VCaP (cell line): Measurements from ENCODE around the gene TANGO6.
A peak's percentile ranks its signal among the peaks of the same experiment; 100 is the strongest.

Source experiments
- H3K27ac ChIP-seq: fragments of 450-650 bp; 2 replicates; pipeline ENCODE4 v1.5.1; 2017
- CTCF ChIP-seq: fragments of 450-650 bp; conservative IDR thresholded peaks from 2 replicates; pipeline ENCODE4 v1.5.1; 2017; ENCODE audit warnings: mild to moderate bottlenecking, moderate library complexity

The TANGO6 gene

DNA sequence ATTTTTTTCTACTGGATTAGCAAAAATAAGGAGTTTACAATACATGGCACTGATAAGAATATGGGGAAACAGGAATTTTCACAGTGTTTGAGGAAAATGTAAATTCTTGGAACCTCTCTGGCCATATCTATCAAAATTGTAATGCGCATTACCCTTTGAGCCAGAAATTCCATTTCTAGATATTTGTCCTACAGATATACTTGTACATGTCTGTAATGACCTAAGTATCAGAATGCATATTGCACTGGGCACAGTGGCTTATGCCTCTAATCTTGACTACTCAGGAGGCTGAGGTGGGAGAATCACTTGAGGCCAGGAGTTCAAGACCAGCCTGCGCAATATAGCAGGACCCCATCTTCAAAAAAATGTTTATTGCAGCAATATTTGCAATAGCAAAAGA, 236.4 kb downstream of the TANGO6 start:
- no peak overlapping the region for H3K27ac ChIP-seq
- no peak for TF ChIP-seq CTCF

- no peak overlapping the region for H3K27ac ChIP-seq
- TF ChIP-seq CTCF = no peak
Measured at GRCh38 chr16:69083306-69083941, 240.1 kb downstream of the TANGO6 start.

DNA sequence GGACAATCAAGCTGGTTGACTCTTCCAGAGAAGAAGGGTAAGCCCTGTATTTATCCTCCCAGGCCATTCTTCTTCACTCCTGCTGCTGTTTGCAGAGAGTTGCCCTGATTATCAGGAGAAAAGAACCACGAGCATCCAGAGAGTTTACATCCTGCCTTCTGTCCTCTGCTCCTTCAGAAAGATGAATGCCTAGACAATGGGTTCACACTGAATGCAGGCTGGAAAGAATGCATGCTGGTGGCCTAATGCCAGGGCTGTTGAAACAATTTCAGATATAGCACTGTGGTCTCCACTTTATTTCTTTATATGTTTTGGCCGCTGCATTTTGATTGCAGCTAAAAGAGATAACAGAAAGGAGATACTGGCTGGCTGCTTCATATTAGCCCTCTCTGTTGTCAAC, 241.0 kb downstream of the TANGO6 start:
- no peak overlapping the region for H3K27ac ChIP-seq
- no peak for TF ChIP-seq CTCF

- no peak for TF ChIP-seq CTCF
- no peak overlapping the region for H3K27ac ChIP-seq
Measured at GRCh38 chr16:69085032-69085695, 241.8 kb downstream of the TANGO6 start.

GRCh38 chr16:69087161-69087581, 243.8 kb downstream of the TANGO6 start:
- TF ChIP-seq CTCF = no peak
- H3K27ac ChIP-seq = peak overlapping the region; percentile 71

GRCh38 chr16:69088684-69089083, 245.4 kb downstream of the TANGO6 start:
- H3K27ac ChIP-seq = no peak overlapping the region
- TF ChIP-seq CTCF = no peak

GRCh38 chr16:69089091-69089910, 246.0 kb downstream of the TANGO6 start:
- no peak for TF ChIP-seq CTCF
- no peak overlapping the region for H3K27ac ChIP-seq
